ENCODE measurements around the gene TMEM131L.
"Not testable (repeated sequence)": the region's sequence is repeated elsewhere in the genome, so short reads cannot be mapped to it uniquely, and the experiment has no call there.

The TMEM131L gene

DNA sequence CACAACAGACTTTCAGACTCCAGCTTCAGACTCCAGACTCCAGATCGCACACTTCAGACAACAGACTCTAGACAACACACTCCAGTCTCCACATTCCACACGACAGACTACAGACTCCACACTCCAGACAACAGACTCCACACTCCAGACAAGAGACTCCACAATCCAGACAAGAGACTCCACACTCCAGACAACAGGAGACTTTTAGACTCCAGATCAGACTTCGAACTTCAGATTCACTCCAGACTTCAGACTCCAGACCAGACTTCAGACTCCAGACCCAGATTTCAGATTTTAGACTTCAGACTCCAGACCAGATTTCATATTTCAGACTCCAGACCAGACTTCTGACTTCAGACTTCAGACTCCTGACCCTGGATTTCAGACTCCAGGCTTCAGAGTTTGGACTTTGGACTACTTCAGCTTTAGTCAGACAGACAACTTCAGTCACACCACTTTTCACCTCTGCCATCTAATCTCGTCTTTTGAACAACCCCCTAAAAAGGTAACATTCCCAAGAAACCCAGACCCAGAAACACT lies 188.9 kb downstream of the TMEM131L start:
- Histone ChIP-seq H3K9ac (ENCODE audit: low read depth, low read length) (no peak overlapping the region), H3K36me3 (ENCODE audit: insufficient read depth, low read length) (no peaks in the 10 kb centered on the region), H3K4me3 (ENCODE audit: low read length) (no peak overlapping the region), H3K9me3 (replicated peaks; ENCODE audit: low read length) (no peaks in the 10 kb centered on the region), H3K27me3 (ENCODE audit: control insufficient read depth, insufficient read depth, low read length) (no peaks in the 10 kb centered on the region), H3K4me1 (ENCODE audit: control insufficient read depth, insufficient read depth, low read length) (peaks cover 40% of the 10 kb centered on the region), H3K4me2 (ENCODE audit: low read length) (no peak overlapping the region)

- Histone ChIP-seq H3K4me2 (ENCODE audit: low read length) (peak overlapping the region; percentile 11), H3K9ac (ENCODE audit: low read depth, low read length) (no peak overlapping the region), H3K9me3 (replicated peaks; ENCODE audit: low read length) (no peaks in the 10 kb centered on the region), H3K4me1 (ENCODE audit: control insufficient read depth, insufficient read depth, low read length) (peaks cover 37% of the 10 kb centered on the region), H3K36me3 (ENCODE audit: insufficient read depth, low read length) (no peaks in the 10 kb centered on the region), H3K4me3 (ENCODE audit: low read length) (no peak overlapping the region), H3K27me3 (ENCODE audit: control insufficient read depth, insufficient read depth, low read length) (no peaks in the 10 kb centered on the region)
Measured at GRCh38 chr4:153655928-153656327, 189.8 kb downstream of the TMEM131L start.

- no peak overlapping the region for H3K4me2 ChIP-seq (ENCODE audit: low read length)
- no peaks in the 10 kb centered on the region for H3K27me3 ChIP-seq (ENCODE audit: control insufficient read depth, insufficient read depth, low read length)
- peaks cover 5% of the 10 kb centered on the region for H3K4me1 ChIP-seq (ENCODE audit: control insufficient read depth, insufficient read depth, low read length)
- H3K4me3 ChIP-seq (ENCODE audit: low read length) = no peak overlapping the region
- H3K9me3 ChIP-seq (replicated peaks; ENCODE audit: low read length) = no peaks in the 10 kb centered on the region
- no peaks in the 10 kb centered on the region for H3K36me3 ChIP-seq (ENCODE audit: insufficient read depth, low read length)
- H3K9ac ChIP-seq (ENCODE audit: low read depth, low read length) = no peak overlapping the region
Measured at GRCh38 chr4:153661215-153661822, 195.2 kb downstream of the TMEM131L start.

DNA sequence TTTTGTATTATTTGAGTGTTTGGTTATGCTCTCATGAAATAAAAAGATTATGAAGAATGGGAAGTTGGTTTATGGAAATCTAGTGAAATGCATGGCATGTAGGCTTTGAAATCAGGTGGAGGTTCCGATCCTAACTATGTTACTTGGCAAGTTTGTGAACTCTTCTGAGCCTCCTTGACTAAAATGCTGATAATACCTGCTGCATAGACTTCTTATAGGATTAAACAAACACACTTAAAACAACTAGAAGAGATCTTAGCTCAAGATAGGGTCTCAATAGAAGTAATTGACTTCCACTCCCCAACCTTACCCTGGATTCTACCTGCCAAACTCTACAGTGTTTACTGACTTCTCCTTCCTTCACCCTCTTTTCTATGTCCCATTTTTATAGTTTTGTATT lies 195.7 kb downstream of the TMEM131L start:
- Histone ChIP-seq H3K4me2 (ENCODE audit: low read length) (no peak overlapping the region), H3K9ac (ENCODE audit: low read depth, low read length) (no peak overlapping the region), H3K9me3 (replicated peaks; ENCODE audit: low read length) (no peaks in the 10 kb centered on the region), H3K4me3 (ENCODE audit: low read length) (no peak overlapping the region), H3K36me3 (ENCODE audit: insufficient read depth, low read length) (no peaks in the 10 kb centered on the region), H3K27me3 (ENCODE audit: control insufficient read depth, insufficient read depth, low read length) (no peaks in the 10 kb centered on the region), H3K4me1 (ENCODE audit: control insufficient read depth, insufficient read depth, low read length) (no peaks in the 10 kb centered on the region)

GRCh38 chr4:153663667-153664066 lies 197.5 kb downstream of the TMEM131L start:
- Histone ChIP-seq H3K27me3 (ENCODE audit: control insufficient read depth, insufficient read depth, low read length) (no peaks in the 10 kb centered on the region), H3K4me1 (ENCODE audit: control insufficient read depth, insufficient read depth, low read length) (no peaks in the 10 kb centered on the region), H3K4me2 (ENCODE audit: low read length) (no peak overlapping the region), H3K36me3 (ENCODE audit: insufficient read depth, low read length) (no peaks in the 10 kb centered on the region), H3K9ac (ENCODE audit: low read depth, low read length) (no peak overlapping the region), H3K4me3 (ENCODE audit: low read length) (no peak overlapping the region), H3K9me3 (replicated peaks; ENCODE audit: low read length) (no peaks in the 10 kb centered on the region)

DNA sequence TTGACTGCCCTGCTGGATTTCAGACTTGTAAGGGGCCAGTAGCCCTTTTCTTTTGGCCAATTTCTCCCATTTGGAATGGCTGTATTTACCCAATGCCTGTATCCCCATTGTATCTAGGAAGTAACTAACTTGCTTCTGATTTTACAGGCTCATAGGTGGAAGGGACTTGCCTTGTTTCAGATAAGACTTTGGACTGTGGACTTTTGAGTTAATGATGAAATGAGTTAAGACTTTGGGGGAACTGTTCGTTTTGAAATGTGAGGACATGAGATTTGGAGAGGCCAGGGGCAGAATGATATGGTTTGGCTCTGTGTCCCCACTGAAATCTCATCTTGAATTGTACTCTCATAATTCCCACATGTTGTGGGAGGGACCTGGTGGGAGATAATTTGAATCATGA lies 200.3 kb downstream of the TMEM131L start:
- H3K4me1 ChIP-seq (ENCODE audit: control insufficient read depth, insufficient read depth, low read length) = not testable (repeated sequence)

GRCh38 chr4:153668647-153669046 lies 202.5 kb downstream of the TMEM131L start:
- Histone ChIP-seq H3K9me3 (replicated peaks; ENCODE audit: low read length) (no peaks in the 10 kb centered on the region), H3K9ac (ENCODE audit: low read depth, low read length) (no peak overlapping the region), H3K4me3 (ENCODE audit: low read length) (no peak overlapping the region), H3K27me3 (ENCODE audit: control insufficient read depth, insufficient read depth, low read length) (peaks cover 3% of the 10 kb centered on the region), H3K4me1 (ENCODE audit: control insufficient read depth, insufficient read depth, low read length) (no peaks in the 10 kb centered on the region), H3K36me3 (ENCODE audit: insufficient read depth, low read length) (no peaks in the 10 kb centered on the region), H3K4me2 (ENCODE audit: low read length) (no peak overlapping the region)

More for the DNA sequence above, 200.3 kb downstream of the TMEM131L start:
- H3K4me3 ChIP-seq (ENCODE audit: low read length); H3K36me3 ChIP-seq (ENCODE audit: insufficient read depth, low read length); H3K9me3 ChIP-seq (replicated peaks; ENCODE audit: low read length); H3K4me2 ChIP-seq (ENCODE audit: low read length); H3K27me3 ChIP-seq (ENCODE audit: control insufficient read depth, insufficient read depth, low read length); H3K9ac ChIP-seq (ENCODE audit: low read depth, low read length): not testable (repeated sequence)

DNA sequence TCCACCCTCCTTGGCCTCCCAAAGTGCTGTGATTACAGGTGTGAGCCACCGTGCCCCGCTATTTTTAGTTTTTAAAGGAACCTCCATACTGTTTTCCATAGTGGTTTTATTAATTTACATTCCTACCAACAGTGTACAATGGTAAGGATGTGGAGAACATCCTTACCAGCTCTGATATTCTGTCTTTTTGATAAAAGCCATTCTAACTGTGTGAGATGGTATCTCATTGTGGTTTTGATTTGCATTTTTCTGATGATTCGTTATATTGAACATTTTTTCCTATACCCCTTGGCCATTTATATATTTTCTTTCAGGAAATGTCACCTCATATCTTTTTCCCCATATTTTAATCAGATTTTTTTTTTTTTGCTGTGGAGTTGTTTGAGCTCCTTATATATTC lies 203.7 kb downstream of the TMEM131L start:
- H3K9me3 ChIP-seq (replicated peaks; ENCODE audit: low read length) = no peaks in the 10 kb centered on the region
- no peak overlapping the region for H3K4me3 ChIP-seq (ENCODE audit: low read length)
- H3K4me1 ChIP-seq (ENCODE audit: control insufficient read depth, insufficient read depth, low read length) = no peaks in the 10 kb centered on the region
- no peak overlapping the region for H3K4me2 ChIP-seq (ENCODE audit: low read length)
- H3K36me3 ChIP-seq (ENCODE audit: insufficient read depth, low read length) = no peaks in the 10 kb centered on the region
- H3K9ac ChIP-seq (ENCODE audit: low read depth, low read length) = no peak overlapping the region
- H3K27me3 ChIP-seq (ENCODE audit: control insufficient read depth, insufficient read depth, low read length) = peaks cover 3% of the 10 kb centered on the region

DNA sequence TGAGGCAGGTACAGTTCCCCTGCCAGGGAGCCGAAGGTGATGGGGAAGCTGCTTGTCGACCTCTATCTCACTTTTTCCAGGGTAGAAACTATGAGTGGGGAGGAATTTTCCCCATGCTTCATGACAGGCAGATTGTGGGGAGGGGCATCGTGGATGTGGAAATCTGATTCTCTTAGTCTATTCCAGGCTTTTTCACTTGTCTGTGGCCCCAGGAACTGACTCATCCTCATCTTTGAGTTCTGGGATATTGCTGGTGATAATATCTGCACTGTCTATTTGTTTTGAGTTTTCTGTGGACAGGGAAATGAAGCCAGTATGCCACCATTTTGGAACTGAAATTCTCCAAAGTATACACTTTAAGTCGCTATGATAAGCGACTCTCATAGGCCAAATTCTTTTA lies 210.3 kb downstream of the TMEM131L start:
- Histone ChIP-seq H3K36me3 (ENCODE audit: insufficient read depth, low read length) (no peaks in the 10 kb centered on the region), H3K4me3 (ENCODE audit: low read length) (no peak overlapping the region), H3K9me3 (replicated peaks; ENCODE audit: low read length) (no peaks in the 10 kb centered on the region), H3K27me3 (ENCODE audit: control insufficient read depth, insufficient read depth, low read length) (peaks cover 19% of the 10 kb centered on the region), H3K4me1 (ENCODE audit: control insufficient read depth, insufficient read depth, low read length) (peaks cover 13% of the 10 kb centered on the region), H3K9ac (ENCODE audit: low read depth, low read length) (no peak overlapping the region), H3K4me2 (ENCODE audit: low read length) (peak overlapping the region; percentile 52)

- H3K27me3 ChIP-seq (ENCODE audit: control insufficient read depth, insufficient read depth, low read length) = peaks cover 19% of the 10 kb centered on the region
- H3K4me2 ChIP-seq (ENCODE audit: low read length) = peak overlapping the region; percentile 52
- no peak overlapping the region for H3K4me3 ChIP-seq (ENCODE audit: low read length)
- no peaks in the 10 kb centered on the region for H3K9me3 ChIP-seq (replicated peaks; ENCODE audit: low read length)
- H3K36me3 ChIP-seq (ENCODE audit: insufficient read depth, low read length) = no peaks in the 10 kb centered on the region
- H3K9ac ChIP-seq (ENCODE audit: low read depth, low read length) = no peak overlapping the region
- peaks cover 13% of the 10 kb centered on the region for H3K4me1 ChIP-seq (ENCODE audit: control insufficient read depth, insufficient read depth, low read length)
Measured at GRCh38 chr4:153676984-153677383, 210.8 kb downstream of the TMEM131L start.

DNA sequence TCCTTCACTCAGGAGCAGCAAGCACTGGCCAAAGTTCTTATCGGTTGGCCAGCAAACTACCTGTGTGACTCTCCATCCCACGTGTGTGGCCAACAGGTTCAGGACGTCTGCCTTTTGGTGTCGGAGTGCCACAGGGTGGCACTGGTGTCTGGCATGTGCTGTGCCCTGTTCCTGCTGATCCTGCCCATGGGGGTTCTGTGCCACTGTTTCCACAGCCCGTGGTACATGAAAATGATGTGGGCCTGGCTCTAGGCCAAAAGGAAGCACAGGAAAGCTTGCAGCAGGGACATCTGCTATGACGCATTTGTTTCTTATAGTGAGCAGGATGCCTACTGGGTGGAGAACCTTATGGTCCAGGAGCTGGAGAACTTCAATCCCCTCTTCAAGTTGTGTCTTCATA lies 213.3 kb downstream of the TMEM131L start:
- Histone ChIP-seq H3K9ac (ENCODE audit: low read depth, low read length) (no peak overlapping the region), H3K36me3 (ENCODE audit: insufficient read depth, low read length) (no peaks in the 10 kb centered on the region), H3K4me3 (ENCODE audit: low read length) (no peak overlapping the region), H3K4me2 (ENCODE audit: low read length) (no peak overlapping the region), H3K27me3 (ENCODE audit: control insufficient read depth, insufficient read depth, low read length) (peaks cover 38% of the 10 kb centered on the region), H3K9me3 (replicated peaks; ENCODE audit: low read length) (no peaks in the 10 kb centered on the region), H3K4me1 (ENCODE audit: control insufficient read depth, insufficient read depth, low read length) (peaks cover 17% of the 10 kb centered on the region)

- H3K4me1 ChIP-seq (ENCODE audit: control insufficient read depth, insufficient read depth, low read length) = peaks cover 10% of the 10 kb centered on the region
- no peaks in the 10 kb centered on the region for H3K9me3 ChIP-seq (replicated peaks; ENCODE audit: low read length)
- H3K27me3 ChIP-seq (ENCODE audit: control insufficient read depth, insufficient read depth, low read length) = peaks cover 48% of the 10 kb centered on the region
- H3K4me2 ChIP-seq (ENCODE audit: low read length) = peak overlapping the region; percentile 93
- H3K4me3 ChIP-seq (ENCODE audit: low read length) = peak overlapping the region; percentile 69
- no peaks in the 10 kb centered on the region for H3K36me3 ChIP-seq (ENCODE audit: insufficient read depth, low read length)
- peak overlapping the region; percentile 54 for H3K9ac ChIP-seq (ENCODE audit: low read depth, low read length)
Measured at GRCh38 chr4:153683763-153684181, 217.6 kb downstream of the TMEM131L start.

Data from skeletal muscle satellite cell (primary cell).